Raji (cell line): ENCODE results near the gene GPR132.

Experiments
- POLR2A ChIP-seq: IDR thresholded peaks from 2 replicates; pipeline ENCODE4 v1.6.1; 2011; ENCODE audit warnings: low read depth, low read length, control low read depth; ENCODE audit not compliant: insufficient read depth

GPR132 gene

DNA sequence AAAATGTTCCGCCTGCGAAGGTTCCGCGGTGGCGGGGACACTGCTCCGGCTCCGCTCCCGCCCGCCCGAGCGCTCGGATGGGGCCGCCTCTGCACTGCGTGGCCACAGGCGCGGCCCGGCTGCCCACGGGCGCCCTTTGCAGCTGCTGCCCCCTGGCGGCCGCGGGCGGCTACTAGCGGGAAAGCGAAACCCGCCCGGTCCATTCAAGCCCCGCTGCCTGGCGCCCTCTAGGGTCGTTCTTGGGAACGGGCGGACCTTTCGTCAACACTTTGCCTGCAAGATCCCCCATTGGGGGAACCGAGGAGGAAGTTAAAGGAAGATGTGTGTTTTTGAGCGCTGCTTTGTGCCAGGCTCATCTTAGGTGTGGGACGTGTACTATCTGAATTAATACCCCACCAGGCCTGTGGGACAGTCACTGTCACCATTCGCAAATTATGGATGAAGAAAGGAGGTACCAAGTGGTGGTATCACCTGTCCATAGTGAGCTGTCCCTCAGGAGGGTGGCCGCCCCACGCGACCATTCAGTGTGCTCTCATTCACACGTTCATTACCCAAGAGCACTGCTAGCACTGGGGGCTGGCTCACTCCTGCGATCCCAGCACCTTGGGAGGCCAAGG is 19.4 kb downstream of the GPR132 start:
- no peak for TF ChIP-seq POLR2A

DNA sequence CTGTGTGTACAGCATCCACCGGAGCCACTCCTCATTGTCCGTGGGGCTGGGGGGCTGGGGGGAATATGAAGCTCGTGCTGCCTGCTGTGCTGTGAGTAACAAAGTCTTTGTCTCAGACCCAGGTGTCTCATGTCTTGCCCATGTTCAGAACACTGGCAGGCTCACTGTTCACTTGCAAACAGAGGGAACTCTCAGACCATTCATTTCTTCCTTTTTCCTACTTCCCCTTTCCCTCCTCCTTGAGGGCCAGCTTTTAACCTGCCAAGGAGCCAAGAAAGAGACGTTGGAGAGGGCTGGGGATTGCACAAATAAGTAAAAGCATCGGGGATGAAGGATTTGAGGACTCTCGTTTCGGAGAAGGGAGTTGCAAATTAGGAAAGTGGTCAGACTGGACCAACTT is 21.6 kb downstream of the GPR132 start:
- TF ChIP-seq POLR2A = no peak

DNA sequence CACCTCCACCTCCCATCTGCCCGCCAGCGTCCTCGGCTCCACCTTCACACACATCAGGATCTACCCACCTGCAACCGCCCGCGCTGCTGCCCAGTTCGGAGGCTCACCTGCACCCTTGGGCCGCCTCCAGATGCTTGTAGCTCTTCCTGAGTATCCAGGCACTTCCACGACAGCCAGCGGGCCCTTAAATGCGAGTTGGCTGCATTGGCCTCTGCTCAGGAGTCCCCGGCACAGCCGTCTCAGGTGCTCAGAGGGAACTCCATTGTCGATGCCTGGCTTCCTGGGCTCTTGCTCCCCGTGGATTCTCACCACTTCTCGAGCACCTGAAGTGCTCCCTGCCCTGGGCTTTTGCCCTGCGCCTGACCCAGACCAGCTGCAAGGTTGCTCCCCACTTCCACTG is 22.4 kb downstream of the GPR132 start:
- no peak for TF ChIP-seq POLR2A

DNA sequence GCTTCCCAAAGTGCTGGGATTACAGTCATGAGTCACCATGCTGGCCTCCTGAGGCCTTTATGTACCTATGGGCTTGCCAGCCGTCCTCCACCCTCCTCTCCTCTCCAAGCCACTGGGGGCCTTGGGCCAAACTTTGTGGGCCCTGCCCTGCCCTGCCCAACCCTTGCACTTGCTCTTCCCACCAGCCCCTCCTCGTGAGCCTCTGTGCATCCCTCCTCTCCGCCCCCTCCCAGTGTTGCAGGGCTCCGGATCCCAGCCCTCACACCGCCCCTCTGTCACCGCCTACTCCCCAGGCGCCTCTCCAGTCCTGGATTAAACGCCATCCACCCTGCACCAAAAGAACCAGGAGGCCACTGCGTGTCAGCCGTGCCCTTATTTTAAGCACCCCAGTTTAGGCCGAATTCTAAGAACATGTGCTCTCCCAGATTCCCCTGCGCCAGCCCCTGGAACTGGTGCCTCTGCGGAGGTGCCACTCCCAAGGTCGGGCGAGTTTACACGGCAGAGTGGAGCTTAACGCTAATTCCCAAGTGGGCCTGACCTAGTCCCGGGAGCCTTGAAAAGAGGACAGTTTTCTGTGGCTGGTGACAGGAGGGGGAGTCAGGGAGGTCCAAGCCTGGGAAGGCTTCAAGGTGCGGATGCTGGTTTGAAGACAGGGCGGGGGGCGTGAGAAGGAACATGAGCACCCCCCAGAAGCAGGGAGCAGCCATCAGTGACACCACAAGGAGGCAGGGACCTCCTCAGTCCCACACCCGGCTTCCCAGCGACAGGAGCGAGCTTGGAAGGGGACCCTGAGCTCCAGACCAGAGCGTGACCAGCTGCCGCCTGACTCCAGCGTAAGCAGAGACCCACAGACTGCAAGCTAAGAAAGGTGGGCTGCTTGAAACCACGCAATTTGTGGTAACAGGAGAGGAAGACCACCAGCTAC is 23.1 kb downstream of the GPR132 start:
- TF ChIP-seq POLR2A = no peak

DNA sequence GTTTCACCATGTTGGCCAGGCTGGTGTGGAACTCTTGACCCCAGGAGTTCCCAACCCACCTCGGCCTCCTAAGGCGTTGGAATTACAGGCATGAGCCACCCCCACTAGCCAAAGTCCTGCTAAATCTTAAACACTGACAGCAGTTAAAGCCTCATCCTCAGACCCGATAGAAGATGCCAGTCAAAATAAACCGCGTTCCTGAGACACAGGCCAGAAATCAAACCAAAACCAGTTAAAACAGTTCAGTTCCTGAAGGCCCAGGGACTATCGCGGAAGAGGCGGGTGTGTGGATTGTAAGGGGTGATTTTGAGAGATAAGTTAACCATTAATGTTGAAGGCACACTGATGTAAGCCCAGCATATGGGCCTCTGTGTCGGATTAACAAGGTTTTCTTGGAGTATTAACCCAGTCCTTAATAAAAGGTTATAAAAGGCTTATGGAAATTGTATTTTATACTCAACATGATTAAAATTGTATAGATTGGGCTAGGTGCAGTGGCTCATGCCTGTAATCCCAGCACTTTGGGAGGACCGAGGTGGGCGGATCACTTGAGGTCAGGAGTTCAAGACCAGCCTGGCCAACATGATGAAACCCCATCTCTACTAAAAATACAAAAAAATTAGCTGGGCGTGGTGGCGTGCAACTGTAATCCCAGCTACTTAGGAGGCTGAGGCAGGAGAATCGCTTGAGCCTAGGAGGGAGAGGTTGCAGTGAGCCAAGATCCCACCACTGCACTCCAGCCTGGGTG is 25.6 kb downstream of the GPR132 start:
- no peak for TF ChIP-seq POLR2A

DNA sequence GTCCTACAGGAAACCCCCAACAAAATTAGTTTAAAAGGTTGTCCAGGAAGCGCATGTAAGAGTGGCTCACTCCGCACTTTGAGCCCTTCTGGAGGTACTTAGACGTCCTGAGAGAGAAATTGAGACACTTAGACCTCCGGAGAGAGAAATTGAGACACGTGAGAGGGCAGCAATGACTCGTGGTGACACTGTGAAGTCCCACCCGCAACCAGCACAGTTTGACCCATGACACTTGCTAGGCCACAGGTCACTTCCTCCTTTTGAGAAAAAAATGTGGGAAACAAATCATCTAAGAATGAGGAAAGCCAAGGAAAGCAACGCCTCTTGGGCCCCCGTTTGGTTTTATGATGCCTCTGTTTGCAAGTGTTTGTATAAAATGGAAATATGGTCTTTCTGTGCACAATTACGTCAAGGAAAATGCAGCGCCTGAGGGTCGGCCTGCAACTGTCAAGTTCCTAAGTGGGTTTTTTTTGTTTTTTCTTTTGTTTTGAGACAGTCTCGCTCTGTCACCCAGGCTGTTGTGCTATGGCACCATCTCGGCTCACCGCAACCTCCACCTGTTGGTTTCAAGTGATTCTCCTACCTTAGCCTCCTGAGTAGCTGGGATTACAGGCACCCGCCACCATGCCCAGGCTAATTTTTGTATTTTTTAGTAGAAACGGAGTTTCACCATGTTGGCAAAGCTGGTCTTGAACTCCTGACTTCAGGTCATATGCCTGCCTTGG is 30.8 kb downstream of the GPR132 start:
- no peak for TF ChIP-seq POLR2A

DNA sequence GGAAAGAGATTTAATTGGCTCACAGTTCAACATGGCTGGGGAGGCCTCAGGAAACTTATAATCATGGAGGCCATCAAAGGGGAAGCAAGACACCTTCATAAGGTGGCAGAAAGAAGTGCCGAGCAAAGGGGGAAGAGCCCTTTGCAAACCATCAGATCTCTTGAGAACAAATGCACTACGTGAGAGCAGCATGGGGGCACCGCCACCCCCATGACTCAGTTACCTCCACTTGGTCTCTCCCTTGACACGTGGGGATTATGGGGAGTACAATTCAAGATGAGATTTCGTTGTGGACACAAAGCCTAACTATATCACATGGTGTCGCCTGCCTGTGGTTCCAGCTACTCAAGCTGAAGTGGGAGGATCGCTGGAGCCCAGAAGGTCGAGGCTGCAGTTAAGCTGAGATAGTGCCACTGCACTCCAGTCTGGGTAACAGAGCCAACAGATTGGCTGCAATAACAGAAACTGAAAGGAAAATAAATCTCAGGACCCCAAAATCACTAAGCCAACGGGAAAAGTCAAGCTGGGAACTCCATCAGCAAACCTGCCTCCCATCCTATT is 34.3 kb downstream of the GPR132 start:
- no peak for TF ChIP-seq POLR2A

DNA sequence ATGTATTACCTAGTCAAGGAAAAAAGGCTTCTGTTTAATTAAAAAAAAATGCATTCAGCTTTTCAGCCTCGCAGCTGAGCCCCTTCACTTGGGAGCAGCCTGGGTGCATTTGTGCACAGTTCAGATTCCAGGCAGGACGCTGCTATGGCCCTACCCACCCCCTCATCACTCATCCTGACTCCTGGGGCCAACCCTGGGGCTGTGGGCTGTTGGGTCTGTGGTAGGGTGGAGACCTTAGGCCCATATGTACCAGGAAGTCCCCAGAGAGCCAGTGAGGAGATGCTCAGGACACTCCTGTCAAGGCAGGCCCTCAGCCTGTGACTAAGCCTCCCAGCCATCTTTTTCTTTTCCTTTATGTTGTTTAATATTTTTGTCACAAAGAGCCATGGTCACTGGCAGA is 35.0 kb downstream of the GPR132 start:
- no peak for TF ChIP-seq POLR2A

DNA sequence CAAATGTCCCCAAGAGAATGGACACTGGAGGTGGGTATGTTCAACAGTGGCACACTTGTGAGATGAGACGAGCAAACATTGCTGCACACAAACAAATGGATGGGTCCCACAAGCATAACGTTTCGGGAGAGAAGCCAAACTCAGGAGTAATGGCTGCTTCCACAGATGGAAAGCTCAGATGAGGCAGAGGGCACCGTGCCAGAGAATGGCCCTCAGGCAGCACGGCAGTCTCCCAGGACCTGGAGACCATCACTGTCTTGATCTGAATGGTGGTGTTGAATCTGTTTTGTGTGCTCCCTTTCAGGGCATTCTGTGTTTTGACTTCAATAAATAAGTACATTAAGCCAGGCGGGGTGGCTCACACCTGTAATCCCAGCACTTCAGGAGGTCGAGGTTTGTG is 35.8 kb downstream of the GPR132 start:
- no peak for TF ChIP-seq POLR2A

DNA sequence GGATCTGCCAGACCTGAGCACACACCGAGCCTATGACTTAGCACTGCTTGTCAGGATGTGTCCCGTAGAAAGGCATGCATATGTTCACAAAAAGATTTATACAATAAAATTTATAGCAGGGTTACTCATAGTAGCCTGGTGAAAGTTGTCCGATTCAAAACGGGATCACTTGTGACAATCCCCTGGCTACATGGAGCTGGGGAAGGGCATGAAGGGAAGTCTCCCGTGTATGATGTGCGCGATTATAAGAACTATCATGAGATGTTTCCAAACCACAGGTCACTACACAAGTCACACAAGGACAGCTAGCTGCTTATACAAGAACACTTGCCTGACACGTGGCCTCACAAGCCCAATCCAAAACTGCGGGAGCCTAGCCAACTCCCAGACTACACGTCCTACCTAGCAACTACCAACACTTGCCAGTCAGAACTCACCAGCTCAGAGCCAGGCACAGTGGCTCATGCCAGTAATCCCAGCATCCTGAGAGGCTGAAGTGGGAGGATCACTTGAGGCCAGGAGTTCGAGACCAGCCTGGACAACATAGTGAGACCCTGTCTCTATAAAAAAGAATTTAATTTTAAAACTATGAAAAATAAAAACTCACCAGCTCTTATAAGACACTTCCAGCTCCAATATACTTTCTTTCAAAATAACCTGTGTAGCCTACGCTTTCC is 36.8 kb downstream of the GPR132 start:
- TF ChIP-seq POLR2A = no peak

DNA sequence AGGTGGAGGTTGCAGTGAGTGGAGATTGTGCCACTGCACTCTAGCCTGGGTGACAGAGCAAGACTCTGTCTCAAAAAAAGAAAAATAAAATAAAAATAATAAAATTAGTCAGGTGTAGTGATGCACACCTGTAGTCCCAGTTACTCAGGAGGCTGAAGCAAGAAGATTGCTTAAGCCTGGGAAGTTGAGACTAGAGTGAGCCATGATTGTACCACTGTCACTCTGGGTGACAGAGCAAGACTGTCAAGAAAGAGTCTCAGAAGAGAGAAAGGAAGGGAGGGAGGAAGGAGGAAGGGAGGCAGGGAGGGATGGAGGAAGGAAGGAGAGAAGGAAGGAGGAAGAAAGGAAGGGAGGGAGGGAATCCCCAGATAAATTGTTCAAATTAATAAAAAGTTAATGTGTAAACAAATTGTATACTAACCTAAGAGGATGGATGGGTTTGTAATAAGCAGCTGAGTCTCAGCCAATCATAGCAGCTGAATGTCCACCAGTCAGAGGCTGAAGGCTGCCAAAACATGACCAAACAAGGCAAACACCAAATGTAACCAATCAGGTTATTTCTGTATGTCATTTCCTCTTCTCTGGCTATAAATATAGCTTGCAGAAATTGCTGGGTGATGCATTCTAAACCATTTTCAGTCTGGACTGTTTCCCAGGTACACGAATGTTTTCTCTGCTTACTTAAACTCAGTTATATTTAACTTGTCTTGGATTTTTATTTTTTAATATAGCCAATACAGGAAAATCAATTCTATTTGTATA is 38.2 kb downstream of the GPR132 start:
- peak; percentile 55; the same call in 1 of the 2 replicates for TF ChIP-seq POLR2A

DNA sequence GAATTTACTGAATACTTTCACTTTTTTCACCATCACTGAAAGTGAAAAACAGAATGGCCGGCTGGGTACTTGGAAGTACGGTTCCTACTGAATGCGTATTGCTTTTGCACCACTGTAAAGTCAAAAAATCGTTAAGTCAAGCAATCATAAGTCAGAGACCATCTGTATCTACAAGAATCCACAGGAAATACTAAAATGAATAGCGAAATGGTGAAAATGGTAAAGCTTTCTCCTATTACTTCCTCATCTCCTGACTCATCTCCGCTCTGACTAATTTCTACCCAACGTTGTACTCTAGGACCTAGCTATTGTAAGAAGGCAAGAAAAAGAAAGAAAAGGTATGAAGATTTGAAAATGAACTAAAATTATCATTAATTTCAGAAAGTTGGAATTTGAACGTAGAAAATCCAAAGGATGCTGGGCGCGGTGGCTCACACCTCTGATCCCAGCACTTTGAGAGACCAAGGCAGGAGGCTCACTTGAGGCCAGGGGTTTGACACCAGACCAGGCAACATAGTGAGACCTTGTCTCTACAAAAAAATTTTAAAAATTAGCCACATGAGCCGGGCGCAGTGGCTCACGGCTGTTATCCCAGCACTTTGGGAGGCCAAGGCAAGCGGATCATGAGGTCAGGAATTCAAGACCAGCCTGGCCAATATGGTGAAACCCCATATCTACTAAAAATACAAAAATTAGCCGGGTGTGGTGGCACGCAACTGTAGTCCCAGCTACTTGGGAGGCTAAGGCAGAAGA is 39.0 kb downstream of the GPR132 start:
- TF ChIP-seq POLR2A = no peak

DNA sequence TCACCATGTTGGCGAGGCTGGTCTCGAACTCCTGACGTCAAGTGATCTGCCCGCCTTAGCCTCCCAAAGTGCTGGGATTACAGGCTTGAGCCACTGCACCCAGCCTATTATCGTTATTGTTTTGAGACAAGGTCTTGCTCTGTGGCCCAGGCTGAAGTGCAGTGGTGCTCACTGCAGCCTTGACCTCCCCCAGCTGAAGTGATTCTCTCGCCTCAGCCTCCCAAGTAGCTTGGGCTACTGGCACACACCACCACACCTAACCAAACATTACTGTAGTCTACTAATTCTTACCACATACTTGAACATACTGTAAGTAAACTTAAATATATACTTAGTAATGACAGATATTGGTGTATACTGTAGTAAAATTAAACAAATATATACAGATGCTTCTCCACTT is 39.8 kb downstream of the GPR132 start:
- no peak for TF ChIP-seq POLR2A

DNA sequence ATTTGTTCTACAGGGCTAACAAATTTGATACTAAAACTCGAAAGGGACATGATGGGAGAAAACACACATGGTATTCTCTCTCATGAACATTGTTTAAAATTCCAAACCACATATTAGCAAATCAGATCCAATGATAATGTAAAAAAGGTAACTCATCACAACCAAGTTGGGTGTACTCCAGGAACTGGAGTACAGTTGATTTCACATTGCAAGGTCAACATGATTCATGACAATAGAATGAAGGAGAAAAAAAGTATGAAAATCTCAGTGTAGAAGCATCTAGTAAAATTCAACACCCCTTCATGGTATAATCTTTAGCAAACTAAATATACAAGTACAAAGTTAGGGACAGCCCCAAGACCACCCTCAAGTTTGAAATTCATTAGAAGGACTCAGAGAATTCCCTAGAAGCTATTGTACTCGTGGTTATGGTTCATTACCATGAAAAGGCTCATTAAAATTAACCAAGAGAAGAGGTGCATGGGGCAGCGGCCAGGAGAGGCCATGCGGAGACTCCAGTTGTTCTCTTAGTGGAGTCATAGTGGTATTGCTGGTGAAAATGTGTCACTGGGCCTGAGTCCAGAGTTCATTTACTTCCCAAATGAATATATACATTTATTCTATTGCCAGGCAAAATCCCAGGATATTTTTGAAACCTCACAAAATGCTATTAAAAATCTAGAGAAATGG is 41.3 kb downstream of the GPR132 start:
- TF ChIP-seq POLR2A = no peak
